Upper lobe of left lung (tissue), 6 donors: ENCODE results near the gene CNST. TPM values are rescaled to one million over a fixed set of nuclear protein-coding genes. Genes with fewer than 3 reads are reported as not detected.

Experiments used
- ATAC-seq, 2 donors: fragments of 200-7000 bp; cut with Tn5 transposase; one replicate each; pipeline ENCODE4 v1.9.1; 2022; ENCODE audit warnings: mild to moderate bottlenecking in 2 of 2, moderate library complexity in 2 of 2; ENCODE audit not compliant: low FRiP score in 2 of 2
- DNase-seq, 2 donors: peaks; one replicate each; pipeline ENCODE4 v3.0.0-alpha.2; 2019 to 2020
- H3K27ac ChIP-seq, 4 donors: fragments of 200-600 bp; sonication (generic); one replicate each; pipeline ENCODE4 v1.5.1; 2016 to 2019
- H3K27me3 ChIP-seq, 4 donors: fragments of 200-600 bp; sonication (generic); one replicate each; pipeline ENCODE4 v1.5.1; 2017 to 2019
- H3K36me3 ChIP-seq, 4 donors: fragments of 200-600 bp; sonication (generic); one replicate each; pipeline ENCODE4 v1.5.1; 2016 to 2019
- H3K4me1 ChIP-seq, 4 donors: fragments of 200-600 bp; sonication (generic); one replicate each; pipeline ENCODE4 v1.5.1; 2018 to 2019
- H3K4me3 ChIP-seq, 4 donors: fragments of 200-600 bp; sonication (generic); one replicate each; pipeline ENCODE4 v1.5.1; 2017 to 2019; ENCODE audit warnings: mild to moderate bottlenecking in 2 of 4, moderate library complexity in 1 of 4
- H3K9me3 ChIP-seq, 4 donors: fragments of 200-600 bp; sonication (generic); one replicate each; pipeline ENCODE4 v1.5.1; 2018 to 2019
- EP300 ChIP-seq, 4 donors: sonication (generic); formaldehyde crosslinking; IDR thresholded peaks; one replicate each; pipeline ENCODE4 v1.5.1; 2017; ENCODE audit warnings: antibody characterized with exemption in 4 of 4, control low read depth in 2 of 4
- POLR2A ChIP-seq, 4 donors: fragments of 450-650 bp; IDR thresholded peaks; one replicate each; pipeline ENCODE4 v1.5.1; 2016 to 2017; ENCODE audit warnings: antibody characterized with exemption in 4 of 4, mild to moderate bottlenecking in 2 of 4
- POLR2AphosphoS5 ChIP-seq, 2 donors: sonication (generic); formaldehyde crosslinking; IDR thresholded peaks; one replicate each; pipeline ENCODE4 v1.5.1; 2017; ENCODE audit warnings: antibody characterized with exemption in 2 of 2
- WGBS, 2 donors: methylation state at CpG; one replicate each; pipeline ENCODE4 v1.1.5; 2017 to 2018; 5-methylcytosine and 5-hydroxymethylcytosine counted together
- total RNA-seq, 6 donors: library from RNA; depleted of rRNA in 4 of 6; stranded (reverse); fragments of >200 nt in 4 of 6; gene quantifications; one replicate each; pipeline versions ENCODE4 v1.1.0 to v1.2.1, GENCODE V29; 2016 to 2021
- TF ChIP-seq, protein P1 (sequence below), 6 experiments: fragments of 450-650 bp in 4 of 6; fragments of 200-600 bp in 2 of 6; sonication (generic) in 2 of 6; IDR thresholded peaks; one replicate each; pipeline ENCODE4 v1.5.1; 2016 to 2019; ENCODE audit warnings: antibody characterized with exemption in 6 of 6
- donor health status: DM: no; HTN: no; CAD: no; lungs with moderate emphysema.
- donor health status: DM: no; HTN: yes; CAD: no; lungs with severe emphysema.

Gene CNST
- total RNA-seq, 6 donors from 2014 or later, result 22.1 to 40.1 (median 29.2) TPM

DNA sequence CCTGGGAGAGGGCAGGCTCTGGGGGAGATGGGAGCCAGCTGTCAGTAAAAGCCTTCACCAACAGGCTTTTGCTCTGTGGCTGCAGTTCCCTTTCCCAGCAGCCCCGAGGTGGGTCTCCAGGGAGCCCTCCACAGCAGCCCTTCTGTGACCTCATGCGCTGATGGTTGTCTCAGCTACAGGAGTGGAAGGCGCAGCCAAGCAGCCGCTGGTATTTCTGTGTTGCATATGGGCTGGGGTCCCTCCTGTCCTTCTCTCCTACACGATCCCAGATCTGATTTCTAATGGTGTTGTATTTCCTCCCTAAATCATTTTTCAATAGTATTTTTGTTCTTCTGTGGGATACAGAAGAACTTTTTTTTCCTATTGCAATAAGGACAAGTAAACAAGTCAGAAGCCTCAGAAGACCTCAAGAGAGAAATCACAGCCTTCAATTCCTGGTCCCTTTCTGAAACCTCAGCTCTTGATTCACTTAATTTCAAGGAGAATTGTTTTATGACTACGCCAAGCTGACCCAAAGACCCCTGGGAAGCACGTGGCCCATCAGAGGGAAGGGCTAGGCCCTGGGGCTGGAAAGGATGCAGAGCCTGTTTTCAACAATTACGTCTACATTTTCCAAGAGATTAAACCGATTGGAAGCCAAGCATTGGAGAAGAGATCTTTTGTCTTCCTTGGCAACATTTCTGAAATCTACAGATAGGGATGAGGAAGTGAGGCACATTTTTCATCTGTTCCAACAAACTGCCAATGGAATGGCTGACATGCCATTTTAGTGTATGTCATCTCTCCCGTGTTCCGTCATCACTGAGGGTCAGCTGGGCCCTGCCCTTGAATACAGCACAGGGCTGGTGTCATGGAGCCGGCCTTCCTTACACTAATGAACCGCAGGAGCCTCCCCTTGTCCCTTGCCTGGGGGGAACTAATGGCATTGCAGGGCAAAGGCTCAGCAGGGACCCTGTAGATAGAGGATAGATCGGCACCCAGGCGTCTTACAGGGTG is 115.9 kb downstream of the CNST start:
- H3K27ac ChIP-seq, result no peak overlapping the region
- H3K9me3 ChIP-seq, result no peaks in the 10 kb centered on the region
- DNase-seq (no peak), ATAC-seq (no peak)
- H3K27me3 ChIP-seq, result no peaks in the 10 kb centered on the region
- no peak for TF ChIP-seq POLR2AphosphoS5 (IDR thresholded peaks at IDR 0.05)
- no peak for TF ChIP-seq EP300 (IDR thresholded peaks at IDR 0.05)
- TF ChIP-seq POLR2A (IDR thresholded peaks at IDR 0.05), result no peak
- TF ChIP-seq, protein P1, sequence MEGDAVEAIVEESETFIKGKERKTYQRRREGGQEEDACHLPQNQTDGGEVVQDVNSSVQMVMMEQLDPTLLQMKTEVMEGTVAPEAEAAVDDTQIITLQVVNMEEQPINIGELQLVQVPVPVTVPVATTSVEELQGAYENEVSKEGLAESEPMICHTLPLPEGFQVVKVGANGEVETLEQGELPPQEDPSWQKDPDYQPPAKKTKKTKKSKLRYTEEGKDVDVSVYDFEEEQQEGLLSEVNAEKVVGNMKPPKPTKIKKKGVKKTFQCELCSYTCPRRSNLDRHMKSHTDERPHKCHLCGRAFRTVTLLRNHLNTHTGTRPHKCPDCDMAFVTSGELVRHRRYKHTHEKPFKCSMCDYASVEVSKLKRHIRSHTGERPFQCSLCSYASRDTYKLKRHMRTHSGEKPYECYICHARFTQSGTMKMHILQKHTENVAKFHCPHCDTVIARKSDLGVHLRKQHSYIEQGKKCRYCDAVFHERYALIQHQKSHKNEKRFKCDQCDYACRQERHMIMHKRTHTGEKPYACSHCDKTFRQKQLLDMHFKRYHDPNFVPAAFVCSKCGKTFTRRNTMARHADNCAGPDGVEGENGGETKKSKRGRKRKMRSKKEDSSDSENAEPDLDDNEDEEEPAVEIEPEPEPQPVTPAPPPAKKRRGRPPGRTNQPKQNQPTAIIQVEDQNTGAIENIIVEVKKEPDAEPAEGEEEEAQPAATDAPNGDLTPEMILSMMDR (IDR thresholded peaks at IDR 0.05), result no peak
- peaks cover 0 to 3% (median 0%) of the 10 kb centered on the region in 4 donors for H3K4me1 ChIP-seq
- H3K36me3 ChIP-seq, result no peaks in the 10 kb centered on the region
- WGBS, 2 donors, result 66 to 78% methylated on average over 13 to 15 of the region's 15 CpGs
- no peak overlapping the region for H3K4me3 ChIP-seq

DNA sequence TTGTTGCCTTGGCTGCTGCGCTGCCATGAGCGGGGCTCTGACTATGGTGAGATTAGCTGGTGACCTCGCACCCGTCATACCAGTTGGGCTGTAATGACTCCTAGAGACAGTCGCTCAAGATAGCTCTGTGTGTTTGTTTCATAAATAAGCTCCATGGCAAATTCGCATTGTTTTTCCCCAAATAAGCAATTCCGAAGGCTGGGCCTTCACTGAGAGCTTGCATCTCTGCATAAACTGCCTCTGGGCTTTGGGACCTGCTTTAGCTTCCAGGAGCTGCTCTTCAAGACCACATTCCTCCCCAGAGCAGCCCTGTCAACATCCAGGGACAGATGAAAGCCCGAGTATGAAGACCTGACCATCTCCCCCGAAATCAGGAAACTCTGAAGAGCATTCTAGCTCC is 117.3 kb downstream of the CNST start:
- no peak for ATAC-seq
- WGBS, 2 donors, result 88 to 90% methylated on average over 9 of the region's 9 CpGs

DNA sequence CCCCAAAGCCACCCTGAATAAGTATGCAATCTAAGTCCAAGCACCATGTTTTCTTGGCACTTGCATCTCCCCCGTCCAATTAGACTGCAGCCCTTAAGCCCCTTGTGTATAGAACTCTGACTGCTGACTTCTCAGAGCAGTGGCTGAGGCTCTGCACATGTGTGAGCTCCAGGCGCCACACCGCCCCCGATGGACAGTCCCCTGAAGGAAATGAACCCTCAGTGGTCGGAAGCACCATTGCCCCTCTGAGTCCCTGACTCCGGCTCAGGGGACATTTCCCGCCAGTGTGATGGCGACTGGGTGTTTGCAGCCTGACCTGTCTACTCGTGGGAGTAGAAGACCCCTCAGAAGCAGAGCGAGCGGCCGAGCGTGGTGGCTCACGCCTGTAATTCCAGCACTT is 120.7 kb downstream of the CNST start:
- Histone ChIP-seq H3K4me1 (peaks cover 0 to 9% (median 8%) of the 10 kb centered on the region in 4 donors), H3K36me3 (no peaks in the 10 kb centered on the region), H3K4me3 (no peak overlapping the region), H3K9me3 (no peaks in the 10 kb centered on the region), H3K27me3 (no peaks in the 10 kb centered on the region), H3K27ac (no peak overlapping the region)
- 81 to 84% methylated on average over 14 of the region's 14 CpGs for WGBS, 2 donors
- no peak for DNase-seq
- no peak for TF ChIP-seq POLR2AphosphoS5 (IDR thresholded peaks at IDR 0.05)
- no peak for TF ChIP-seq EP300 (IDR thresholded peaks at IDR 0.05)
- TF ChIP-seq POLR2A (IDR thresholded peaks at IDR 0.05), result no peak
- ATAC-seq, result no peak

More for the DNA sequence above, 117.3 kb downstream of the CNST start:
- Histone ChIP-seq H3K36me3 (no peaks in the 10 kb centered on the region), H3K27me3 (no peaks in the 10 kb centered on the region), H3K4me1 (peaks cover 0 to 3% (median 0%) of the 10 kb centered on the region in 4 donors), H3K27ac (no peak overlapping the region), H3K4me3 (no peak overlapping the region), H3K9me3 (no peaks in the 10 kb centered on the region)
- DNase-seq, result no peak
- TF ChIP-seq EP300 (IDR thresholded peaks at IDR 0.05) (no peak), POLR2A (IDR thresholded peaks at IDR 0.05) (no peak), POLR2AphosphoS5 (IDR thresholded peaks at IDR 0.05) (no peak)
- TF ChIP-seq, protein P1 (IDR thresholded peaks at IDR 0.05), result no peak

DNA sequence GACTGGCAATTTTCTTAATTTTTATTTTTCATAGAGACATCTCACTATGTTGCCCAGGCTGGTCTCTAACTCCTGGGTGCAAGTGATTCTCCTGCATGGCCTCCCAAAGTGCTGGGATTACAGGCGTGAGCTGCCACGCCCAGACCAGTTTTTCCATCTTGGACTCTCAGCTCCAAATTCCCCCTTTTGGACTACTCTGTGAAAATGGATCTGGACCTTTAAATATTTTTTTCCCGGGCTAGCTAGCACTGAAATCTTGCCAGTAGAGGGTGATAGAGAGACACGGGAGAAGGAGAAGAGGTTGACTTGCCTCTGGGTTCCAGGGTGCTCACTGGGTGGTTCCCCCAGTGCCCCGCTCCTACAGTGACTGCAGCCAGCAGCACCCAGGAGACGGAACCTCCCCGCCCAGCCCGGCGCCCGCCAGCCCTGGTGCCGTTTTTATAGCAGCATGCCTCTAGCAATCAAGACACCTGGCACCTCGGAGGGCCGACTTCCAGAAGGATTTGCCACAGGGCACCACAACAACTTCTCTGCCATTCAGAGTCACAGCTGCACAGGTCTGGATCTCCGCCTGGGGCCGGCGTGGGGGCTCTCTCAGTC is 123.3 kb downstream of the CNST start:
- Histone ChIP-seq H3K9me3 (no peaks in the 10 kb centered on the region), H3K27me3 (no peaks in the 10 kb centered on the region), H3K4me1 (peaks cover 0 to 9% (median 8%) of the 10 kb centered on the region in 4 donors), H3K36me3 (no peaks in the 10 kb centered on the region), H3K4me3 (peak overlapping the region in 2 of 4 donors; percentile 13 to 31), H3K27ac (no peak overlapping the region)
- ATAC-seq, result peak; percentile 93 to 95
- TF ChIP-seq POLR2A (IDR thresholded peaks at IDR 0.05), result no peak
- TF ChIP-seq, protein P1 (IDR thresholded peaks at IDR 0.05), result peak; percentile 39 to 70 (median 64)
- peak; percentile 77 to 88 for DNase-seq
- WGBS, 2 donors, result 18 to 29% methylated on average over 9 to 16 of the region's 16 CpGs

DNA sequence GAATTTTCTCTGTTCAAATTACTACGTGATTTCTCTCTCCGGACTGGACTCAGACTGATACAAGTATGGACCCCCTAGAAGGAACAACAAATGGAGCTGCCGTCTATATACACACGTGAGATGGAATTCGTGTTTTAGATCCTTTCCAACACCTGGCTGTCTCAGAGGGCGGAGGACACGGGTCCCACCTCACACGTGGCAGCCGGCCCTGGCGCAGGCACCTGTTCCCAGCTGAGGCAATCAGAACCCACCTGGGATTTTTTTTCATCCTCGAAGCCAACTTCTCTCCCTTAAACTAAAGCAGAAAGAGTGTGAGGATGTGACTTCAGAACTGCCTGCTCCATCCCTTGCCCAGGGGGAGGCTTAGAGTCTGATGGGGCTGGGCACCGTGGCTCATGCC is 123.8 kb downstream of the CNST start:
- WGBS, 2 donors, result 78% methylated on average over 12 of the region's 12 CpGs
- no peaks in the 10 kb centered on the region for H3K36me3 ChIP-seq
- no peak overlapping the region for H3K27ac ChIP-seq
- H3K4me3 ChIP-seq, result peak overlapping the region in 2 of 4 donors; percentile 13 to 31
- peaks cover 0 to 9% (median 8%) of the 10 kb centered on the region in 4 donors for H3K4me1 ChIP-seq
- DNase-seq (peak in 1 of 2 donors; percentile 68), ATAC-seq (no peak)
- no peaks in the 10 kb centered on the region for H3K9me3 ChIP-seq
- TF ChIP-seq POLR2A (IDR thresholded peaks at IDR 0.05), result no peak
- TF ChIP-seq POLR2AphosphoS5 (IDR thresholded peaks at IDR 0.05), result no peak
- TF ChIP-seq EP300 (IDR thresholded peaks at IDR 0.05), result no peak
- TF ChIP-seq, protein P1 (IDR thresholded peaks at IDR 0.05), result no peak
- no peaks in the 10 kb centered on the region for H3K27me3 ChIP-seq
